ENCODE measurements around the gene GLRX5.

GLRX5 gene

GRCh38 chr14:95534299-95535225 is at the start of gene GLRX5:
Gene GLRX5, plus strand, starts transcription at chr14:95535050. Its CDS starts 40 bp downstream, at chr14:95535090.
- DNase-seq, result peak; percentile 100

- DNase-seq, result no peak
Observed at GRCh38 chr14:95485222-95485819, 49.5 kb upstream of the GLRX5 start.

- no peak for DNase-seq
Observed at GRCh38 chr14:95486875-95487668, 47.8 kb upstream of the GLRX5 start.

- no peak for DNase-seq
Observed at GRCh38 chr14:95487669-95488084, 47.2 kb upstream of the GLRX5 start.

GRCh38 chr14:95488376-95489213 is 46.3 kb upstream of the GLRX5 start:
- DNase-seq, result no peak

GRCh38 chr14:95489214-95490137 is 45.4 kb upstream of the GLRX5 start:
- no peak for DNase-seq

- no peak for DNase-seq
Observed at GRCh38 chr14:95490138-95490509, 44.7 kb upstream of the GLRX5 start.

- no peak for DNase-seq
Observed at GRCh38 chr14:95490727-95491451, 44.0 kb upstream of the GLRX5 start.

GRCh38 chr14:95491936-95492608 is 42.8 kb upstream of the GLRX5 start:
- no peak for DNase-seq

- no peak for DNase-seq
Observed at GRCh38 chr14:95493503-95493902, 41.3 kb upstream of the GLRX5 start.

- DNase-seq, result no peak
Observed at GRCh38 chr14:95493976-95494375, 40.9 kb upstream of the GLRX5 start.

- no peak for DNase-seq
Observed at GRCh38 chr14:95494456-95494855, 40.4 kb upstream of the GLRX5 start.

- no peak for DNase-seq
Observed at GRCh38 chr14:95495076-95495475, 39.8 kb upstream of the GLRX5 start.

GRCh38 chr14:95495538-95496025 is 39.3 kb upstream of the GLRX5 start:
- no peak for DNase-seq

GRCh38 chr14:95496111-95496681 is 38.7 kb upstream of the GLRX5 start:
- DNase-seq, result no peak

GRCh38 chr14:95496690-95497259 is 38.1 kb upstream of the GLRX5 start:
- no peak for DNase-seq

GRCh38 chr14:95497561-95498011 is 37.3 kb upstream of the GLRX5 start:
- DNase-seq, result no peak

GRCh38 chr14:95498622-95499353 is 36.1 kb upstream of the GLRX5 start:
- DNase-seq, result no peak
